RCC 7860 (cell line): ENCODE data around the gene SWAP70.
"Not testable (repeated sequence)": the region's sequence is repeated elsewhere in the genome, so short reads cannot be mapped to it uniquely, and the experiment has no call there.

Experiments
- DNase-seq: peaks from one replicate; pipeline ENCODE4 v3.0.0-alpha.2; 2015; ENCODE audit warnings: low spot score
- FAIRE-seq: peaks from 2 replicates; lab custom pipeline; 2012; peaks lifted over from hg19 to GRCh38; lab: Jason Lieb, UNC

SWAP70 gene

DNA sequence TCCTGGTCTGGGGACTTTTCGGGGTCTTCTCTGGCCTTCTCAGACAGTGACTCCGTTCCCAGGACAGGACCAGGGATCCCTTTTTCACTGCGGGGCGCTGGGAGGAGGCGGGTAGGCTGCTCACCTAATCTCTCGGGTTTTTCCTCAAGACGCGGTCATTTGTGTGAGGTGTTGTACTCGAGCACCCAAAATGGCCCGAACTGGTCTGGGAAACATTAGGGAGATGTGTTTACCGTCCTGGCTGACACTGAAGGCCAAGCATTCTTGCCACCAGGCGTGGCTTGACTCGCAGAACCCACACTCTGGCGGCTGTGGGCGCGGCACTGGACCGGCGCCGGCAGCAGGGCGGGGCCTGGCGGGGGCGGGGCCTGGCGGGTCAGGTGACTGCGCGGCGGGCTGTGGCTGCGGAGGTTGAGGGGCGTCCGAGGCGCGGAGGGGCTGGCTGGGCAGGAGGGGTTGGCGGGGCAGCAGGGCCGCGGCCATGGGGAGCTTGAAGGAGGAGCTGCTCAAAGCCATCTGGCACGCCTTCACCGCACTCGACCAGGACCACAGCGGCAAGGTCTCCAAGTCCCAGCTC lies at the start of gene SWAP70:
Gene SWAP70 (plus strand): TSS at position 379 of the 577 bp plus-strand sequence. CDS start 103 bp downstream, at position 482.
- FAIRE-seq (no peak), DNase-seq (peak; percentile 59)

DNA sequence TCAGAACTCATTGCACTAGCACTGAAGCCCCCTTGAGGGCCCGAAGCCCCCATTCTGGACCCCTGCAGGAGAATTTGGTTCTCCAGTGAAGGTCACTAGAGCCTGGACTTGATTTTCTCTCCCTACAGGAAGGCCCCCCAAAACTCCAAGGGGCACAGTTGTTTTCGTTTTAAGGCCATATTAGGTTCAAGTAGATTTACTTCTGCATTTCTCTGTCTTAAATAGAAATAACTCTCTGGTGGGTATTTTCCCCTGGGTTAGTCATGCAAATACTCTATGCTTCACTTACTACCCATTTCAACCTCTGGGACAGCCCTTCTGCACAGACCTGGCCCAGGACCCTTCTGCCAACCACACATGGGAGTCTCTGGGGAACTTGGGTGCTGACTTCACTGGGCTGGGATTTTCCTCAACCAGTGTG lies 48.8 kb upstream of the SWAP70 start:
- no peak for FAIRE-seq
- peak; percentile 48 for DNase-seq

DNA sequence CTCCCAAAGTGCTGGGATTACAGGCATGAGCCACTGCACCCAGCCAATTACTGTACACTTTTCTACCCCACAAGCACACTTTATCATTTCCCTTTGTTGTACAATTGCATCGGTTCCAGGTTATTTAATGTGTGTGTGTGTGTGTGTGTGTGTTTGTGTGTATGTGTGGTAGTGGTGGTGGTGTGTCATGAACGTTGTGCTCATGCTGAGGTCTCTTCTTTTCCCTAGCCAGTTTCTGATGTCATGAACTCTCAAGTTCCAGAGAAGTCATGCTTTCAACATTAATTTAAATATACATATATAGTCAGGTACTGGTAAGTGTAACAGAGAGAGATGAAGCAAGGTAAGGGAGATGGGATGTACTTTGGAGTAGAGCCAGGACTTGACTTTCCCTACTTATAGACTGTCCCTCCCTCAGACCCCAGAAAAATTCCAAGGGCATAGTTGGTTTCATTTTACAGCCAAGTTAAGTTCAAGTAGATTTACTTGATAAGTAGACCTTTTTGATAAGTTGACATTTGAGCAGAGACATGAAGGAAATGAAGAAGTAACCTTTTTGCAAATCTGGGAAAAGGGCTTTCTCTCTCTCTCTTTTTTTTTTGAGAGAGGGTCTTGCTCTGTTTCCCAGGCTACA lies 47.7 kb upstream of the SWAP70 start:
- FAIRE-seq (no peak), DNase-seq (no peak)

DNA sequence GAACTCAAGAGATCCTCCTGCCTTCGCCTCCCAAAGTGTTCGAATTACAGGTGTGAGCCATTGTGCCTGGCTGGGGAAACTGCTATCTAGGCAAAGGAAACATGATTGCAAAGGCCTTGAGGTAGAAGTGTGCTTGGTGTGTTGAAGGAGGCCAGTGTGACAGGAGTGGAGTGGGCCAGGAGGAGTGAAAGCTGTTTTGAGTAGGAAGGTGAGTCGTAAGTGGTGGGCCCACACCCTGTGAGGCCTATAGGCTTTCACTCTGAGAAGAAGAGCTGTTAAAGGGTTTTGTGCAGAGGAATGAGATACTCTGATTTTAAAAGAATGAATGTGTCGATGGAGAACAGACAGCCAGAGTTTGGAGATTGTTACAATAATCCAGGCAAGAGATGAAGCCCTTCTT lies 47.0 kb upstream of the SWAP70 start:
- DNase-seq: no peak
- FAIRE-seq: no peak

GRCh38 chr11:9617940-9618339 lies 45.9 kb upstream of the SWAP70 start:
- no peak for DNase-seq
- no peak for FAIRE-seq

DNA sequence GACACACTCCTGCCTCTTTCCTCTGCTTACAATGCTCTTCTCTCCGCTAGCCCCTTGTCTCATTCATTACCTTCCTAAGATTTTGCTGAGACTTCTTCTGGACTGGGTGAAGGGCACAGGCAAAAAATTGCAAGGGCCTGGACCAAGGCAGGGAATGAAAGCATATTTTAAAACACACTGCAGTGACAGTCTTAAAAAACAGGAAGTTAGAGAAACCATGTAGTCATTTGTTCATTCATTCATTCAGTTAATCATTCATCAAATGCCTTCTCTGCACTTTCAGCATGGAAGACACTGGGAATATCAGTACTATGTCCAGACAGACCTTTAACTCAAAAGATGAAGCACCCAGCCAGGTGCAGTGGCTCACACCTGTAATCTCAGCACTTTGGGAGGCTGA lies 44.9 kb upstream of the SWAP70 start:
- DNase-seq (no peak), FAIRE-seq (no peak)

- DNase-seq (no peak), FAIRE-seq (no peak)
Observed at GRCh38 chr11:9619971-9620370, 43.9 kb upstream of the SWAP70 start.

DNA sequence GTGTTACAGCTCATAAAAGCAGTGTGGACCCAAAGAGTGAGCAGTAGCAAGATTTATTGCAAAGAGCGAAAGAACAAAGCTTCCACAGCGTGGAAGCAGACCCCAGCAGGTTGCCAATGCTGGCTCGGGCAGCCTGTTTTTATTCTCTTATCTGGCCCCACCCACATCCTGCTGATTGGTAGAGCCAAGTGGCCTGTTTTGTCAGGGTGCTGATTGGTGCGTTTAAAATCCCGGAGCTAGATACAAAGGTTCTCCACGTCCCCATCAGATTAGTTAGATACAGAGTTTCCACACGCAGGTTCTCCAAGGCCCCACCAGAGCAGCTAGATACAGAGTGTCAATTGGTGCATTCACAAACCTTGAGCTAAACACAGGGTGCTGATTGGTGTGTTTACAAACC lies 41.5 kb upstream of the SWAP70 start:
- not testable (repeated sequence) for DNase-seq, FAIRE-seq

DNA sequence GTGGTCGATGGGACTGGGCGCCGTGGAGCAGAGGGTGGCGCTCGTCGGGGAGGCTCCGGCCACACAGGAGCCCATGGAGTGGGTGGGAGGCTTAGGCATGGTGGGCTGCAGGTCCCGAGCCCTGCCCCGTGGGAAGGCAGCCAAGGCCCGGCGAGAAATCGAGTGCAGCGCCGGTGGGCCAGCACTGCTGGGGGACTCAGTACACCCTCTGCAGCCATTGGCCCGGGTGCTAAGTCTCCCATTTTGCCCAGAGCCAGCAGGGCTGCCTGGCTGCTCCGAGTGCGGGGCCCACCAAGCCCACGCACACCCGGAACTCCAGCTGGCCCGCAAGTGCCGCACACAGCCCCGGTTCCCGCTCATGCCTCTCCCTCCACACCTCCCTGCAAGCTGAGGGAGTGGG lies 40.8 kb upstream of the SWAP70 start:
- not testable (repeated sequence) for FAIRE-seq, DNase-seq

GRCh38 chr11:9624448-9624847 lies 39.4 kb upstream of the SWAP70 start:
- DNase-seq (no peak), FAIRE-seq (no peak)

DNA sequence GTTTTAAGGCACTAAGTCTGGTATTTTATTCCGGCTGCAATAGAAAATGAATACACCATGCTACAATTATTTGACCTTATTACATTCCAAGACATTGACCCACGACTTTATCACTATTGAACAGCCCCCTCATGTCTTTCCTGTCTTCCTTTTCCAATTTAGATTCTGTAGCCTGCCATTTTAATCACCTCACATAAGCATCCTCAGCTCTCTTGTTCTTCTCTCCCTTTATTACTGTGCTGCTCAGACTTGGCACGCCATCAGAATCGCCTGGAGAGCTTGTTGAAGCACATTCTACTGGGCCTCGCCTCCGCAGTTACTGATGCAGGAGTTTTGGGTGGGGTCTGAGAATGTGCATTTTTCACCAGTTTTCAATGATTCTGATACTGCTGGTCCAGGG lies 38.7 kb upstream of the SWAP70 start:
- FAIRE-seq: no peak
- DNase-seq: no peak

GRCh38 chr11:9625728-9626127 lies 38.1 kb upstream of the SWAP70 start:
- no peak for FAIRE-seq

GRCh38 chr11:9626496-9627394 lies 37.1 kb upstream of the SWAP70 start:
- DNase-seq (no peak), FAIRE-seq (no peak)

More at GRCh38 chr11:9625728-9626127, 38.1 kb upstream of the SWAP70 start:
- no peak for DNase-seq

GRCh38 chr11:9629064-9629463 lies 34.8 kb upstream of the SWAP70 start:
- FAIRE-seq: no peak
- no peak for DNase-seq

DNA sequence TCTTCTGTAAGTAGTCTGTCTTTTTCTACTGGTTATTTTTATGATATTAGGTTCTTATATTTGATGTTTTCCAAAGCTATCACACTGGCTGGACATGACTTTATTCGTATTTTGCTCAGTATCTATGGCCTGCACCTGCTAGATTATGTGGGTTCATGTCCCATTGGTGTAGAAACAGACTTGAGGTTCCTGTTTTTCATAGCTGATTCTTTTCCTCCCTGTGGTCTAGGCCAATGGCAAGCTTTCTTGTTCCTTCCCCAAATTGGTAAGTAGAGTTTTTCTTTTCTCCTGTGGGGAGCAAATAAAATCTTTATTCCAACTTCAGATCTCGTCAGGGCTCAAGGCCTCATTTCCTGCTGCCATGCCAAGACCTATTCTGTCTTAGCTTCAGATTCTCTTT lies 30.2 kb upstream of the SWAP70 start:
- no peak for DNase-seq
- FAIRE-seq: no peak

DNA sequence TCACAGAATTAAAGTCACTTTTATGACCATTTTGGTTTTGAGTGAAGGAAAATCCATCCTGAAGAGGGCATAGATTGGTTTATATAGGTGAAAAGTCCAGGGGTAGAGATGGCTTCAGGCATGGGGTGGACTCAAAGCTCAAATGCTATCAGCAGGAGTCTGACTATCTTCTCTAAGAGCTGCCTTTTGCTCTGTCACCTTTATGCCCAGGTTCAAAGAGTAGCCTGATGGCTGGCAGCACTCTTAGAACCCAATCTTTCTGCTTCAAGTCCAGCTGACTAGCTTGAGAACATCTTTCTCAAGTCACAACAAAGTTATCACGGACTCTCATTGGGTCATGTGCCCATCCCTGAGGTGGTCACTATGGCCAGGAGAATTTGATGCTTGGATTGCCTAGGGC lies 27.2 kb upstream of the SWAP70 start:
- no peak for DNase-seq
- FAIRE-seq: no peak

GRCh38 chr11:9639099-9639498 lies 24.8 kb upstream of the SWAP70 start:
- DNase-seq (no peak), FAIRE-seq (no peak)

DNA sequence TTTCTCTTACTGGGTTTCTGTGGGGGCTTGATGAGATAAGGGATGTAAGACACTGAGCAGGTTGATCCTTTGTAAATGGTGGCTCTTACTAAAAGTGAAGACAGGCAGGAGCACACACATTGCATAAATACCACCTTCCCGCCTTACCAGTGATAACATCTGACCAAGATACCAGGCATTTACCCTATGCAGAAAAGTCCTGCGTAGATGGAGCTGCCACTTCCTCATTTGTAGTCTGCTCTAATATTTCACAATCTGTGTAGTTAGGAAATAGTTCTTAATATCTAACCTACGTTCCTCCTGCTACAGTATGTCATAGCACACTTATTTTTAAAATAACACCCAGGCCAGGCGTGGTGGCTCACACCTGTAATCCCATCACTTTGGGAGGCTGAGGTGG lies 23.9 kb upstream of the SWAP70 start:
- no peak for FAIRE-seq
- DNase-seq: no peak

DNA sequence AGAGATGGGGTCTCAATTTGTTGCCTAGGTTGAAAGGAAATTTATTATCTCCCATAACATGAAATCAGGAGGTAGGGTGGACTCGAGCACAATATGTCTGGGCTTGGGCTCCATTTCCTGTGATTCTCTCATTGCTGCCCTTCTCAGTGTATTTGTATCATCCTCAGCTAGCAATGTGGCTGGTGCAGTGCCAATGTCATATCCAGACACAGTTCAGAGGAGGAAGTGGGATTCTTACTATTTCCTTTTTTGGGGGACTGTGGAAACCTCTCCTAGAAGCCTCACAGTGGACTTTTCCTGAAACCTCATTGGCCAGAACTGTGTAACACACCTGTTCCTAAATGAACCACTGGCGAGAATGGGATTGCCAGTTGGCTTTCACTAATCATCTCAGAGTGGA lies 21.0 kb upstream of the SWAP70 start:
- DNase-seq (no peak), FAIRE-seq (no peak)

- no peak for FAIRE-seq
- DNase-seq: no peak
Observed at GRCh38 chr11:9643751-9644150, 20.1 kb upstream of the SWAP70 start.

- no peak for FAIRE-seq
- no peak for DNase-seq
Observed at GRCh38 chr11:9645881-9646280, 18.0 kb upstream of the SWAP70 start.

- no peak for FAIRE-seq
- no peak for DNase-seq
Observed at GRCh38 chr11:9646324-9646723, 17.6 kb upstream of the SWAP70 start.
